Motor neuron (in vitro differentiated cells): Measurements from ENCODE around the gene ZCCHC14. TPM values are rescaled to one million over a fixed set of nuclear protein-coding genes. Genes with fewer than 3 reads are reported as not detected.
A peak's percentile ranks its signal among the peaks of the same experiment; 100 is the strongest.
"Not testable (repeated sequence)": the region's sequence is repeated elsewhere in the genome, so short reads cannot be mapped to it uniquely, and the experiment has no call there.

Experiments used
- ATAC-seq, 8 experiments: fragments of 200-7000 bp; cut with Tn5 transposase; replicated peaks in 6 of 8; 2 replicates each; pipeline ENCODE4 v1.8.0; 2021; ENCODE audit warnings: mild to moderate bottlenecking in 8 of 8, moderate library complexity in 8 of 8
- H3K27ac ChIP-seq, 2 donors: fragments of 250-450 bp; sonication (Bioruptor Pico); 2 replicates each; pipeline ENCODE4 v1.9.0; 2021; ENCODE audit warnings: antibody characterized with exemption in 2 of 2, mild to moderate bottlenecking in 2 of 2, moderate library complexity in 1 of 2
- H3K4me1 ChIP-seq, 2 donors: fragments of 250-450 bp; sonication (Bioruptor Pico); replicated peaks in 1 of 2; 2 replicates each; pipeline ENCODE4 v1.6.1; 2021; ENCODE audit warnings: antibody characterized with exemption in 2 of 2, mild to moderate bottlenecking in 2 of 2, moderate library complexity in 1 of 2
- H3K4me3 ChIP-seq, 5 donors: fragments of 250-450 bp; sonication (Bioruptor Pico); 2 replicates each; pipeline ENCODE4 v1.9.0; 2021; ENCODE audit warnings: antibody characterized with exemption in 5 of 5, mild to moderate bottlenecking in 5 of 5, moderate library complexity in 4 of 5
- WGBS, 10 experiments: fragments of 450-650 bp; shearing (Covaris generic); methylation state at CpG; one replicate each; pipeline ENCODE4 v1.0.0; 2022; 5-methylcytosine and 5-hydroxymethylcytosine counted together
- in situ Hi-C, 9 experiments: fragments of 400-800 bp; cut with MboI; loops; one replicate each; pipeline ENCODE4 v1.15.0; 2021; ENCODE audit warnings: low sequenced_read_pairs in 9 of 9, low pct_unique_long_range_greater_than_20kb in 2 of 9; ENCODE audit not compliant: unreplicated experiment in 9 of 9
- total RNA-seq, 8 experiments: library from RNA; unstranded; fragments of 300-600 nt; gene quantifications; 2 replicates each; pipeline versions ENCODE4 v1.2.3 to v1.2.4, GENCODE V29; 2022

Gene ZCCHC14
- total RNA-seq, 8 experiments from 2014 or later = 11.2 to 30.3 (median 17.0) TPM

DNA sequence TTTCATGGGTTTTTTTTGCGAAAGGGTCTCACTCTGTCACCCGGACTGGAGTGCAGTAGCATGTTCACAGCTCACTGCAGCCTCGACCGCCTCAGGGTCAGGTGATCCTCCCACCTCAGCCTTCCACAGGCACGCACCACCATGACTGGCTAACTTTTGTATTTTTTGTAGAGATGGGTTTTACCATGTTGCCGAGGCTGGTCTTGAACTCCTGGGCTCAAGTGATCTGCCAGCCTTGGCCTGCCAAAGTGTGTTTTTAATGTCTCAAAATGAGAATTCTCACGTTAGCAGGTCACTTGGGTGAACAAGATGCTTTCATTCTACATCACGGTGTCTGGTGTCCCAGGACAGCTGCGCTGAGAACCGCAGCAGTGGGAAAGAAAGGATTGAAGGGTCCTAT lies 112.4 kb downstream of the ZCCHC14 start:
- peaks cover 9 to 16% of the 10 kb centered on the region in 2 donors for H3K4me1 ChIP-seq
- ATAC-seq = no peak
- H3K4me3 ChIP-seq = no peak overlapping the region
- in situ Hi-C loops = no loop called here
- WGBS, 10 experiments = 78 to 96% (median 92%) methylated on average over 4 to 7 of the region's 10 CpGs; no CpG with 5 or more reads in 3 of the 10 experiments
- H3K27ac ChIP-seq = no peak overlapping the region

DNA sequence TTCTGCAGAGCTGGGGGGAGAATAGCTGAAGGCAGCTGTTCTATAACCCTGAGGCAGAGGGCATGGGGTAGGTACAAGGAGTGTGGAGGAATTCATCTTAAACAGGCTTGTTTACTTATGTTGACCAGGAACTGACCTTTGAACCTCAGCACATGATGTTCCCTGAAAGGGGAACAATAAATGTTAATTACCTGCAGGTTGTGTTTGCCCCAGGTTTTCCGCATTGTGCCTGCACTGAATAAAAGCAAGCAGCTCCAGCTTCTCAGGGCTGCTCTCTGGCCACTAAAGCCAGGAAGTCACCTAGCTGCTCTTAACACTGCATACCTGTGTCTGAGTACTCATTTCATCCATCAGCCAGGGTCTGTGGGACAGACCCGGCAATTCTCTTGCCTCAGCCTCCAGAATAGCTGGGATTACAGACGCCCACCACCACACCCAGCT lies 113.5 kb downstream of the ZCCHC14 start:
- H3K4me3 ChIP-seq, in situ Hi-C loops, H3K27ac ChIP-seq, ATAC-seq: not testable (repeated sequence)
- peaks cover 9 to 16% of the 10 kb centered on the region in 2 donors for H3K4me1 ChIP-seq
- WGBS, 10 experiments = 60 to 100% (median 100%) methylated on average over 1 to 2 of the region's 3 CpGs; no CpG with 5 or more reads in 5 of the 10 experiments

DNA sequence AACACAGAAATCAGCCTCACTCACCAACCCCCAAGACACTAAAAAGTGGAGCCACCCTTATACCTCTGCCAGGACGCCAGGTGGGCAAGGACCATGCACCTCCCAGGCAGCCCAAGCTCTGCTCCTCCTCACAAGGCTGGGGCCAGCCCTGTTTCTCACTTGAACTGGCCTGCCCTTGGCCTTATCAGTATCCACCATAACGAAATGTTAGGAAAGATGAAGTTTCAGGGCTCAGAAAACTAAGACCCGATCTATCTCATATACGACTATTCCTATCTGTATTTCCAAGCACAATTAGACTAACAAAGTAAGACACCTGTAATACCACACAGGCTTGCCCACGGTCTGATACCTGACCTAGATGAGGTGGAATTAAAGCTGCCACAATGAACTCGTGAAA lies 116.2 kb downstream of the ZCCHC14 start:
- Histone ChIP-seq H3K4me1 (peaks cover 5 to 13% of the 10 kb centered on the region in 2 donors), H3K27ac (no peak overlapping the region), H3K4me3 (no peak overlapping the region)
- no peak for ATAC-seq
- WGBS, 10 experiments = 89 to 100% (median 97%) methylated on average over 1 to 6 of the region's 6 CpGs; no CpG with 5 or more reads in 1 of the 10 experiments
- in situ Hi-C loops = no loop called here

DNA sequence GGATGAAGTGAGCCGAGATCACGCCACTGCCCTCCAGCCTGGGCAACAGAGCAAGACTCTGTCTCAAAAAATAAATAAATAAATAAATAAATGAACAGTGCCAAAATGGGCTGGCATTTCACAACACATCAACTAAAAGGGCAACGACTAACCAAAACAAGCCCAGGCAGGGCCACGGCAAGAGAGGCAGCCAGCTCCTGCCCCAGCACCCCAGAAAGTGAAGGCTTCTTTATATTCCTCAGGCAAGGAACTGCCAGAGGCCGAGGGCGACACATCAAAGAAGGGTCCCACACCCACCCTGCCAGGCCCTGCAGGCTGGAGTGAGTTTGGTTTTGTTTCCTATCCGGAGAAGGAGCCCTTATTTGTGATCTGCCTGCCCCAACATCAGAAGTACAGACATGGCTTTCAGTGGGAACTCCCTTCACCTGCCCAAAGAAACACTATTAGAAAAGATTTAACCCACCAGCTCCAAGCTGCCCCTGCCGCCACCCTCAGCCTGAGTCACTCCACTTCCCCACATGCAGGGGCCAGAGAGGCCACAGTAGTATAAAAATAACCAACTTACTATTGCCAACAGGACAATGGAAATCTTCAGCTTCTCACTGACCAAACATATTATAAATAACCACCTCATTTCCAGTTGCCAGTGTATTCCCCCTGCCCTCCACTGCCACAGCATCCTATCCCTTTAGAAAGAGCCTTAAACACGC lies 117.2 kb downstream of the ZCCHC14 start:
- 20 to 100% (median 90%) methylated on average over 1 to 5 of the region's 9 CpGs; no CpG with 5 or more reads in 1 of the 10 experiments for WGBS, 10 experiments
- Histone ChIP-seq H3K4me3 (no peak overlapping the region), H3K4me1 (peaks cover 0 to 7% of the 10 kb centered on the region in 2 donors), H3K27ac (no peak overlapping the region)
- ATAC-seq = peak in 2 of 8 experiments; percentile 29 to 67
- in situ Hi-C loops = no loop called here

DNA sequence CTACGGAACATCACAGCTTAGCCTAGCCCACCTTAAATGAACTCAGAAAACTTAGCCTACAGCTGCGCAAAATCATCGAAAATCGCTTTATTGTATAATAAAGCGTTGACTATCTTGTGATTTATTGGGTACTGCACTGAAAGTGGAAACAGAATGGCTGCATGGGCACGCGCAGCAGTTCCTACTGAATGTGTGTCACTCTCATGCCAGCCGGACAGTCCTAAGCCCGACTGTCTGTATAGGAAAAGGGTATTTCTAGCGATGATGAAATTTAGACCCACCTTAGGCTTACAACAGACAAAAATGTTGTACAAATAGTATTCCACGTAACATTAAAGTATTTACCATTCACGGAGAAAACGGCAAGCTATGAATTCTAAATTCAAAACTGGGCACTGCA lies 118.5 kb downstream of the ZCCHC14 start:
- Histone ChIP-seq H3K27ac (no peak overlapping the region), H3K4me1 (peaks cover 0 to 10% of the 10 kb centered on the region in 2 donors), H3K4me3 (no peak overlapping the region)
- in situ Hi-C loops = no loop called here
- WGBS, 10 experiments = 80 to 100% (median 96%) methylated on average over 2 to 13 of the region's 13 CpGs
- ATAC-seq = no peak

DNA sequence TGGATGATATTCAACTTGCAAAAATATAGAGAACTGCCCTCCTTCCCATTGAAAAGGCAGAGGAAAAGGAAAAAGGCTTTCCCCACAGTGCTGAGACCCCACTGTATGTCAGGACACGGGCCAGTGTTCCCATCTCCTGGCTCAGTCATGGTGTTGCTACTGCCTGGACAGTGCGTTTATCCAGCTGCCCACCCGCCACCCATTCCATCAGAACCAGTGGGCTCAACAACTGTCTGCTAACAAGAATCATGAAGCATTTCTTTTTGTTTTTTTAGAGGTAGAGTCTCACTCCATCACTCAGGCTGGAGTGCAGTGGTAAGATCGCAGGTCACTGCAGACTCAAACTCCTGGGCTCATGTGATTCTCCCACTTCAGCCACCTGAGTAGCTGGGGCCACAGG lies 120.5 kb downstream of the ZCCHC14 start:
- in situ Hi-C loops = no loop called here
- WGBS, 10 experiments = 40 to 100% (median 92%) methylated on average over 1 to 4 of the region's 4 CpGs; no CpG with 5 or more reads in 4 of the 10 experiments
- no peak for ATAC-seq

DNA sequence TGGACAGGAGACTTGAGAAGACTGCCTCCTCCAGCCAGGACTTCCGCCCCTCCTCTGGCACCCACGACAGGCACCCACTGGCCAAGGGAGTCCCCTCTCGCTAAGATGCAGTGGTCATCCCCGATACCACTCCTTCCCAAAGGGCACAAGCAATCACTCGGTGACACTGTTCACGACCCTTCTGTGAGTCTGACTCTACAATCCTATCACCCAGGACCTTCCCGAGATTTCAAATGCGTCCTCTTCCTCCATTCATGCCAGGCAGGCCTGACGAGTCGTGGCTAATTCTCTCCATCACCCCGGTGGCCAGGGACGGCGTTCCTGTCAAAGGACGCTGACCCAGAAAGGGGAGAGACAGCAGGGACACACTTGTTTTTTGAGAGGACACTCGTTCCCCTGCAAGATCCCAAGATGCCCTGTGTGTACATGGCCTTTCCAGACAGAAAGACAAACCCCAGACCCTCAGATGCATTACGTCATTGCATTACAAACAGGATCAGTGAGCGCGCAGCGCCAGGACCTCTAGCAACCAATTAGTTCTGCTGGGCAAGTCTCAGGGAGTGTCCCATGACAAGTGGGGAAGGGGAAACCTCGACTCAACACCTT lies 121.5 kb downstream of the ZCCHC14 start:
- in situ Hi-C loops = no loop called here
- H3K27ac ChIP-seq = no peak overlapping the region
- 39 to 91% (median 79%) methylated on average over 1 to 9 of the region's 20 CpGs; no CpG with 5 or more reads in 2 of the 10 experiments for WGBS, 10 experiments

More for the DNA sequence above, 120.5 kb downstream of the ZCCHC14 start:
- Histone ChIP-seq H3K4me3 (no peak overlapping the region), H3K4me1 (peaks cover 13 to 25% of the 10 kb centered on the region in 2 donors), H3K27ac (no peak overlapping the region)

DNA sequence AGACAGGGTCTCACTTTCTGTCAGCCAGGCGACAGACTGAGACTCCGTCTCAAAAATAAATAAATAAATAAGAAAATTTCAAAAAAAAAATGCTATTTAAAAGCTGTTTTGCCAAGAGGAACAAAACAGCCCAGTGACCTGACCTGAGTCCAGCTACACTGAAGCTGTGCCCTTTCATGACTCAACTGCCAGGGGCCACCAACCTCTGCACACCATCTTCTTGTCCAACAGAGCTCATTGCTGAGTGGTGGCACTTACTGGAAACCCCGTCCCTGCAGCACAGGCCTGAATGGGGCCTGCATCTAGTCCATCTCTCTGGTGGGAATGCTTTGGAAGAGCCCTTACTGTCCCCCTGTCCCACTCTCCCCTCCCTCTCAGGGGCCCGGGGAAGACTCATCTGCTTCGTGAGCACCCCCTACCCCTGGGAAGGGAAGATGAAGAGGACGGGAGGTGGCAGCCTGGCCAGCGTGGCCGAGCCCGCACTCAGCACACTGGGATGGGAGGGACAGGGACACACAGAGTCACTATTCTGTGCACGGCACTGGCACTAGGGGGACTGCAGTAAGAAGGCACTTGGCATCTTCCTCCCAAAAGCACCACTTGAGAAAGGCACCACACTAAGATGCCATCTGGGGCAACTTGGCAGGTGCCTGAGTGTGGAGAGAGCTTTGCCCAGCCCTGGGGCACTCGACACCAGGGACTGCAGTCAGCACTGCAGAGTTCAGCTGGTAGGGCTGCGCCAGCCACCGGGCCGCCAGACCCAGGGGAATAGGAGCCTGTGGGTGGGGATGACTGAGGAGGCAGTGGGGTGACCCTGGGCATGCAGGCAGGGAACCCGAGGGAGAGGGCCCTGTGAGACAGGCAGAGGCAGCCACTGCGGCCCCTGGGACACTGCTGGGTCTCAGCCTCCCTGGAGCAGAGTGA lies 122.8 kb downstream of the ZCCHC14 start:
- Histone ChIP-seq H3K4me1 (peaks cover 13 to 29% of the 10 kb centered on the region in 2 donors), H3K27ac (no peak overlapping the region), H3K4me3 (no peak overlapping the region)
- in situ Hi-C loops = no loop called here
- WGBS, 10 experiments = 66 to 100% (median 92%) methylated on average over 2 to 6 of the region's 16 CpGs; no CpG with 5 or more reads in 1 of the 10 experiments
- peak in 2 of 8 experiments; percentile 13 to 18 for ATAC-seq

More for the DNA sequence above, 121.5 kb downstream of the ZCCHC14 start:
- Histone ChIP-seq H3K4me1 (peaks cover 13 to 29% of the 10 kb centered on the region in 2 donors), H3K4me3 (no peak overlapping the region)
- ATAC-seq = peak in 4 of 8 experiments; percentile 44 to 65 (median 55)

DNA sequence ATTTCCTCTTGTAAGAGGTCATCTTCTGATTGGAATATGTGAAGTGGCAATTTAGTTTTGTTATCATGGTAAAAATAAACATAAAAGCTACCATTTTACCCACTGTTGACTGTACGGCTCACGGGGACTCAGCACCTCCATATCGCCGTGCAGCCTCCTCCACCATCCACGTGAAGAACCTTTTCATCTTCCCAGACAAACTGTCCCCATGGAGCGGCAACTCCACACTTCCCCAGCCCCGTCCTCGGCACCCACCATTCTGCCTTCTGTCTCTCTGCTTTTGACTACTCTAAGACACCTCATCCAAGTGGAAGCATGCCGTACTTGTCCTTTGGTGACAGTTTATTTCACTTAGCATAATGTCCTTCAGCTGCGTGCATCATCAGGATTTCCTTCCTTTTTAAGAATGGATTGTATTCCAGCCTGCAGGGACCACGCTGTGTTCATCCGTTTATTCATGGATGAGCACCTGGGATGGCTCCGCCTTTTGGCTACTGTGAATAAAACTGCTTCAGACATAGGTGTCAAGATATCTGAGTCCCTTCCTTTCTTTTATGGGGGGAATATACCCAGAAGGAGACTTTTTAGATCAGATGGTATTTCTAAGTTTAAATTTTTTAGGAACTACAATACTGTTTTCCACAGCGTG lies 123.6 kb downstream of the ZCCHC14 start:
- Histone ChIP-seq H3K4me3 (no peak overlapping the region), H3K4me1 (peaks cover 15 to 31% of the 10 kb centered on the region in 2 donors), H3K27ac (no peak overlapping the region)
- whole genome bisulfite sequencing, 10 experiments = 79 to 100% (median 91%) methylated on average over 2 to 12 of the region's 14 CpGs
- ATAC-seq = no peak
- in situ Hi-C loops = no loop called here

DNA sequence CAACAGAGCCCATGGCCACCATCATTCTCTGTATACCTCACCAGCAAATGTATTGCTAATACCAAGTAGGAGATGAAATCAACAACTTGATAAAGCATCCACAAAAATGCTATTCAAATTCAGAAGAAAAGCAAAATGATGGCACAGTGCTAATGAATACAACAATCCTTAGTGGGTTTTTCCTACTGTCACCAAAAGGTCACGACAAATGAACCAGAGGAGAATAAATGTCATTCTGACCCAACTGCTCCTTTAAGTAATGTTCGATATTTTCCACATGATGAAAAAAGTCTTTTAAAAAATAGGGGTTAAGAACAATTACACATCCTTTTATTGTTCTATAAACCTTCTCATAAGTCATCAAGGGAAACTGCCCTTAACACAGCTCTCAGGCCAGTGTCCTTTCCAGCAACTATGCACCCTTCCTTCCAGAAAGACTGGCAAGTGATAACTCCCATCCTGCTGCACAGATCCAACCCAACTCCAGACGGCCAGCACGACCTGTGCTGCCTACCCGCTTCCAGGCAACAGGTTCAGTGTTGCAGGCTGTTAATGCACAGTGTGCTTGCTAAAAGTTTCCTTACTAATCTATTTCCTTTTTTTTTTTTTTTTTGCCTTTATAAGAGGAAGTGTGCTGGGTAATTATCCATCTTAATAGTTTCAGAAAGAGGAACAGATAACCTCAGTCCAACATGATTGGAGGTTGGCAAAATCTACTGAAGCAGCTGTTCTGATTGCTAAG lies 124.6 kb downstream of the ZCCHC14 start:
- 66 to 91% (median 85%) methylated on average over 2 to 5 of the region's 5 CpGs; no CpG with 5 or more reads in 1 of the 10 experiments for WGBS, 10 experiments
- H3K4me1 ChIP-seq = peaks cover 26 to 40% of the 10 kb centered on the region in 2 donors

DNA sequence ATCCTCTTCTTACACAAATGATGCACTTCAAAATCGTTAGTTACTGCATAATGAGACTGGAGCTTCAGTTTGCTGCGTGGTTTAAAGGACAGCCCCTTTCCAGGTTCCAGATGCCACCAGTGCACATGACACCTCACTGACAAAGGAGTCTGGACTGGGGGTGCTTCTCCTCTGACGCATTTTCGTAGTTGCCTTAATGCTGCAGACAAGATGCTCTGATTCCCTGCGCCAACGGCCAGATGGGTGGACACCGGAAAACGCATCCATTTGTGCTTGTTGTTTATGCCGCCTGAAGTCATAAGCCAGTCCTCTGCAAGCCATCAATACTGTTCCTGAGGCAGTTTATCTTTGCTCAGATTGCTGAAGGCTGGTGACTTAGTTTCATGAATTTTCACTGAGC lies 125.3 kb downstream of the ZCCHC14 start:
- peak overlapping the region in 1 of 2 donors; percentile 58 for H3K27ac ChIP-seq
- WGBS, 10 experiments = 52 to 100% (median 79%) methylated on average over 1 to 7 of the region's 9 CpGs; no CpG with 5 or more reads in 3 of the 10 experiments
- H3K4me1 ChIP-seq = peaks cover 26 to 40% of the 10 kb centered on the region in 2 donors
- no peak overlapping the region for H3K4me3 ChIP-seq
- in situ Hi-C loops = no loop called here
- peak in 4 of 8 experiments; percentile 17 to 64 (median 50) for ATAC-seq

More for the DNA sequence above, 124.6 kb downstream of the ZCCHC14 start:
- H3K27ac ChIP-seq = peak overlapping the region in 1 of 2 donors; percentile 58
- in situ Hi-C loops = no loop called here
- no peak overlapping the region for H3K4me3 ChIP-seq
- no peak for ATAC-seq
